EL (cell line): Measurements from ENCODE around the gene ZNF763.

Experiments
- DNase-seq: peaks from one replicate; pipeline ENCODE4 v3.0.0-alpha.2; 2016

Gene ZNF763

DNA sequence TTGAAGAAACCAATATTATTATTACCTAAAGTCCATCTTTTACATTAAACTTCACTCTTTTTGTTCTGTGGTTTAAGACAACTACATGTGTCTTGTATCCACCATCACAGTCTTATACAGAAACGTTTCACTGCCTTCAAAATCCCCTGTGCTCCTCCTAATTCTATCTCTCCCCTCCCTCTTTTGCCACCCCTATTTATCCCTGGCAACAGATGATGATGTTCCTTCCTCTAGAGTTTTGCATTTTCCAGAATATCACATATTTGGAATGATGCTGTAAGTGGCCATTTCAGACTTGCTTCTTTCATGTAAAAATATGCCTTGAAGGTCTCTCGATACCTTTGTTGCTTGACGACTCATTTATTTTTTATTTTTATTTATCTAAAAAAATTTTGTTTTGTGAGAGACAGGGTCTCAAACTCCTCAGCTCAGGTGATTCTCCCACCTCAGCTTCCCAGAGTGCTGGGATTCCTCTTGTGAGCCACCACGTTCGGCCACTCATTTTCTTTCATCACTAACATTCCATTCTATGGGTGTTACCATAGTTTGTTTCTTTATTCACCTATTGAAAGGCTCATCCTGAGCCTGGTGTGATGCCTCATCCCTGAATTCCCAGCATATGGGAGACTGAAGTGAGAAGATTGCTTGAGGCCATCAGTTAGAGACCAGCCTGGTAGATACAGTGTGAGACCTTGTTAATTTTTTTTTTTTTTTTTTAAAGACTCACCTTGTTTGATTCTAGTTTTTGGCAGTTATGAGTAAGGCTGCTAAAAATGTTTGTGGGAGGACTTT is 8.4 kb downstream of the ZNF763 start:
- DNase-seq = no peak

DNA sequence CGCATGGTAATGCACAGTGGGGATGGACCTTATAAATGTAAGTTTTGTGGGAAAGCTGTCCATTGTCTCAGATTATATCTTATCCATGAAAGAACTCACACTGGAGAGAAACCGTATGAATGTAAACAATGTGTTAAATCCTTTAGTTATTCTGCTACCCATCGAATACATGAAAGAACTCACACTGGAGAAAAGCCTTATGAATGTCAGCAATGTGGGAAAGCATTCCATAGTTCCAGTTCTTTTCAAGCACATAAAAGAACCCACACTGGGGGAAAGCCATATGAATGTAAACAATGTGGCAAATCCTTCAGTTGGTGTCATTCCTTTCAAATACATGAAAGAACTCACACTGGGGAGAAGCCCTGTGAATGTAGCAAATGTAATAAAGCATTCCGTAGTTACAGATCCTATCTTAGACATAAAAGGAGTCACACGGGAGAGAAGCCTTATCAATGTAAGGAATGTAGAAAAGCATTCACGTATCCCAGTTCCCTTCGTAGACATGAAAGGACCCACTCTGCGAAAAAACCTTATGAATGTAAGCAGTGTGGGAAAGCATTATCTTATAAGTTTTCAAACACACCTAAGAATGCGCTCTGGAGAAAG is 13.8 kb downstream of the ZNF763 start:
- DNase-seq = no peak

DNA sequence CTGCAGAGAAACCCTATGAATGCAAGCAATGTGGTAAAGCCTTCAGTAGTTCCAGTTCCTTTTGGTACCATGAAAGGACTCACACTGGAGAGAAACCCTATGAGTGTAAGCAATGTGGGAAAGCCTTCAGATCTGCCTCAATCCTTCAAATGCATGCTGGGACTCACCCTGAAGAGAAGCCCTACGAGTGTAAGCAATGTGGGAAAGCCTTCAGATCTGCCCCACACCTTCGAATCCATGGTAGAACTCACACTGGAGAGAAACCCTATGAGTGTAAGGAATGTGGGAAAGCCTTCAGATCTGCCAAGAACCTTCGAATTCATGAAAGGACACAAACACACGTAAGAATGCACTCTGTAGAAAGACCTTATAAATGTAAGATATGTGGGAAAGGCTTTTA is 14.7 kb downstream of the ZNF763 start:
- no peak for DNase-seq

DNA sequence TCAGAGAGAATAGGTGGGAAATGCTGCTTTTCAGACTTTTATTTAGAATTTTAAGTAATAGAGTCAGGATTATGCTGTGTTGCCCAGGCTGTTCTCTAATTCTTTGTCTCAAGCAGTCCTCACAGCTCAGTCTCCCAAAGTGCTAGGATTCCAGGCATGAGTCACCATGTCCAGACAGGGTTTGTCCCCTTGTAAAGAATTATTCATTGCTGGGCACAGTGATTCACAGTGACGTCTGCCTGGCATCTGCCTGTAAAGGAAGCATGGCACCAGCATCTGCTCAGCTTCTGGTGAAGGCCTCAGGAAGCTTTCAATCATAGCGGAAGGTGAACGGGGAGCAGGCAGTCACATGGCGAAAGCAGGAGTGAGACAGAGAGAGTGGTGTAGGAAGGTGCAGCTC is 17.7 kb downstream of the ZNF763 start:
- DNase-seq = peak; percentile 53

DNA sequence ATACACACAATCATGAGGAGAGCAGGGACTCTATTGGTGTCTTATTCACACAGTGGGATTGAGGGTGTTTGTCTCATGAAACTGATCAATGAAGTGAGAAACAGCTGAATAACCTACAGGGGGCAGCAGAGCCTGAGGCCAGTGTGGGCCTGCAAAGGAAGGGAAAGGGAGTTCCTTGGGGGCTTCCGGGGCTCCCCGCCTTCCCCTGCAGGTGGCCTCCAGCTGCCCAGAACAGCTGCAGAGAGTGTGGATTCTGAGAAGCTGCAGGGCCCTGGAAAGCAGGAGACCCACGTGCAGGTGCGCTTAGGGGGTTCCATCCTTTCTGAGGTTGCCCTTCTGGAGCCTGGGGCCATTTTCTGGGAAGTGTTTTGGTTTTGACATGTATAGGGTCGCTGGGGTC is 20.1 kb downstream of the ZNF763 start:
- DNase-seq = no peak

DNA sequence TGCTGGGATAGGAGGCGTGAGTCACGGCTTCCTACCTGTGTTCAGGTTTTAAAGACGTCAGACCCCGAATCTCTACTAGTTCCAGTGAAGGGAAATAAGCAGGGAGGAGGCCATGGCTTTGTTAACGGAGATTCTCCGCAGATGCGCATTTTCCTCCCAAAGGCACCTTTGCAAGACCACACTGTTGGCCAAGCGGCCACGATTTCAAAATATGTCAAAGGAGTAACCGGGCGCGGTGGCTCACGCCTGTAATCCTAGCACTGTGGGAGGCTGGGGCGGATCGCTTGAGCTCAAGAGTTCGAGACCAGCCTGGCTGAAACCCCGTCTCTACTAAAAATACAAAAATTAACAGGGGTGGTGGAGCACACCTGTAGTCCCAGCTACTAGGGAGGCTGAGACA is 21.9 kb downstream of the ZNF763 start:
- no peak for DNase-seq

DNA sequence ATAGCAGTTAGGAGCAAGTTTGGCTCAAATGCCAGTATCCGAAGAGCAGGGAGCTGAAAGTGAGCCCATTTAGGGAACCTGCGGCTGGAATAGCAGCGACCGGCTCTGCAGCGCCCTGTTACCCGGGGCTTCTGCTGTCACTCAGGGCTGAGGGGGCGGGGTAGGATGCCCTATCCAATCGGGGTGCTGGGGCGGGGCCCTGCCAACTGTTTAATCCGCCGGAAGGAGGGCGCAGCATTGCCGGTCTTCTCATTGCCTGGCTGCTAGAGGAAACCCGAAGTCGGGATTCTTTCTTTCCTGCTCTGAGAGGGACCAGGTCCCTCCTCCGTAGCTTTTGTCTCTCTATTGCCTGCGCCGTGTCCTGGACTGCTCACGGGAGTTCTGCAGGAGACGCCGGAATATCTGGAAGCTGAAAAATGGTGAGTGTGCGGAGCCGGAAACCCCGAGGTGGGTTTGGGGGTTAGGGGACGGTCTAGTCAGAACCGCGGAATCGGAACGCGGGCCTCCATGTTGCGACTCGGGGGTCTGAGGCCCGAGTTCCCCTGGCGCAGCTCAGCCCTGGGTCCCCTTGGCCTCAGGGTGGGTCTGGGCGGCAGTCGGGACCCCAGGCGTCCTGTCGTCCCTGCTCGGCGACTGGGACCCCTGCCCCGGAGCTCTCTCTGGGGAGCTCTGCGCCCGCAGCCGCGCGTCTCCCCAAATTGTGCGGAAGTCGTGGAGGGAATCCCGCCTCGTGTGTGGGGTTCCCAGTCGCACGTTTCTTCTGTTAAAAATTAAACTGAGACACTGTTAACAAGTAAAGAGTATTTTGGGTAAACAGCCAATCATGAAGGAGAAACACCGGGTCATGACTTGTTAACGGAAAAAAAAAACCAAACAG is 22.8 kb downstream of the ZNF763 start:
- peak; percentile 96 for DNase-seq

DNA sequence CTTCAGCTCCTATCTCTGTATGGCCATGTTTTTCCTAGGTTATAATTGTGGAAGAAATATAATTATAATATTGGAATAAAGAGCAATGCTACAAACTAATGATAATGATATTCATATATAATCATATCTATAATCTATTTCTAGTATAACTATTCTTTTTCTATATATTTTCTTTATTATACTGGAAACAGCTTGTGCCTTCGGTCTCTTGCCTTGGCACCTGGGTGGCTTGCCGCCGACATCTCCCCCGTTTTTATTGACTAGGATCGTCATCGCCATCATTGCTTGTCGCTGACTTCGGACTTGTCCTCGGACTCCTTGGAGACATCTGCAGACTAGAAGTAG is 24.2 kb downstream of the ZNF763 start:
- DNase-seq = no peak

DNA sequence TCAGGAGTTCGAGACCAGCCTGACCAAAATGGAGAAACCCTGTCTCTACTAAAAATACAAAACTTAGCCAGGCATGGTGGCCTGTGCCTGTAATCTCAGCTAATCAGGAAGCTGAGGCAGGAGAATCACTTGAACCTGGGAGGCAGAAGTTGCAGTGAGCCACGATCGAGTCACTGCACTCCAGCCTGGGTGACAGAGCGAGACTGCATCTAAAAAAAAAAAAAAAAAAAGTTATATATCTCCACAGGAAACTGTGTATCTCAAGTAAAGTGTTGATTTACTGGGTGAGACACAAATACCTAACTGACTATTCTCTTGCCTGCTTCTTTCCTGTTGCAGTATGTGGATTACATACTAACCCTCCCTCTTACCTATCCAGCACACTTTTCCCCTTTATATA is 27.1 kb downstream of the ZNF763 start:
- peak; percentile 6 for DNase-seq

DNA sequence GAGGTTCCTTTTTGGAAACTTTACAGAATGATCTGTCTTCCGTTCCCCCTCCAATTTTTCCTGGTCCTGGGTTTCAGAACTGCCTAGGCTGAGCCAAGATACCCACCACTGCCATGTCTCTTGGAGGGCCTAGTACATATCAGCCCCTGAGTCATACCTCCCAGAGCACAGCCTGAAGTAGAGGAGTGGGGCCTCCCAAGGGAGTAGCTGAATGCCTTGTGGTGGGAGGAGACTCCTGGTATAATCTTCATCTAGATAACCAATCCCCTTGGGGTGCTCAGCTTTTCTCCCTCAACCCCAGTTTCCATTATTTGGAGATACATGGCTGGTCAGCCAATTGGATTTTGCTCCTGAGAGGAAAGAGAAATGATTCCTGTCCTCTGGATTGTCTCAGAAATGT is 30.3 kb downstream of the ZNF763 start:
- DNase-seq = peak; percentile 25

DNA sequence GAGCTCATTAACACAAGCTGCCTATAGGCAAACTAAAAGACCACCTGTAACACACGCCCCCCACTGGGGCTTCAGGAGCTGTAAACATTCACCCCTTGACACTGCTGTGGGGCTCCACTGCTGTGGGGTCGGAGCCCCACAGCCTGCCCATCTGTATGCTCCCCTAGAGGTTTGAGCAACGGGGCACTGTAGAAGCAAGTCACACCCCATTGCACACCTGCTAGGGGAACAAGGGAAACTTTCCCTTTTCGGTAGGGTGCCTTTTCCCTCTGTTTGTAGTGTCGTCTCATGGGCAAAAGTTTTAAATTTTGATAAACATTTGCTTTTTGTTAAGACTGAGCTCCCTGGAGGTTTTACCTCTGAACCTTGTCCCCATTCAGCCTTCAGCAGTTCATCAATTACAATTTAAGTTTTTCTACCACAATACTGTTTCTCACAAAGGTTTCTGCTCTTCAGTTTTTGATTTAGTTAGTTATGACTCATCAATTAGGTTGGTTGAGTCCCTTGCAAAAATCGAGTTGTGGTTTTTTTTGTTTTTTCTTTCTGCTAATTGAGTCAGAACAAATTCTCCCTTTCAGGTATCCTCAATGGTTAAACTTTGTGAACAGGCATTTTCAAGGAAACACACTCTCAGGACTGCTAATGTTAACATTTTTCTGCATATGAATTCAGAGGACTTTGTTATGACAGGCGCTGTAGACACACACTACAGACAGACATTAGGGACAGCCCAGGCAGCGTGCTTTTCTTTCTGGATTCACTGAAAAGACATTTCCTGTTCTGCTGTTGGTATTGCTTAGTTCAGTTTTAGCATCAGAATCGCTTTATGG is 35.5 kb downstream of the ZNF763 start:
- DNase-seq = peak; percentile 20

DNA sequence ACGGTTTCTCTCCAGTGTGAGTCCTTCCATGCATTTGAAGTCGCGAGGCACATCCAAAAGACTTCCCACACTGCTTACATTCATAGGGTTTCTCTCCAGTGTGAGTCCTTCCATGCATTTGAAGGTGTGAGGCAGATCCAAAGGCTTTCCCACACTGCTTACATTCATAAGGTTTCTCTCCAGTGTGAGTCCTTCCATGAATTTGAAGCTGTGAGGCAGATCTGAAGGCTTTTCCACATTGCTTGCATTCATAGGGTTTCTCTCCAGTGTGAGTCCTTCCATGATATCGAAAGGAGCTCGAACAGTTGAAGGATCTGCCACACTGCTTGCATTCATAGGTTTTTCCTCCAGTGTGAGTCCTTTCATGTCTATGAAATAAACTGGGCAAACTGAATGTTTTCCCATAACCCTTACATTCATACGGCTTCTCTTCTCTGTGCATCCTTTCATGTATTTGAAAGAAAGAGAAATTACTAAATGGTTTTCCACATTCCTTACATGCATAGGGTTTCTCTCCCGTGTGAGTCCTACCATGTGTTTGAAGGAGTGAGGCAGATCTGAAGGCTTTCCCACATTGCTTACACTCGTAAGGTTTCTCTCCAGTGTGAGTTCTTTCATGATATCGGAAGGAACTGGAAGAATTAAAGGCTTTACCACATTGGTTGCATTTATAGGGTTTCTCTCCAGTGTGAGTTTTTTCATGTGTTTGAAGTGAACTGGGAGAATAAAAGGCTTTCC is 50.3 kb downstream of the ZNF763 start:
- no peak for DNase-seq

DNA sequence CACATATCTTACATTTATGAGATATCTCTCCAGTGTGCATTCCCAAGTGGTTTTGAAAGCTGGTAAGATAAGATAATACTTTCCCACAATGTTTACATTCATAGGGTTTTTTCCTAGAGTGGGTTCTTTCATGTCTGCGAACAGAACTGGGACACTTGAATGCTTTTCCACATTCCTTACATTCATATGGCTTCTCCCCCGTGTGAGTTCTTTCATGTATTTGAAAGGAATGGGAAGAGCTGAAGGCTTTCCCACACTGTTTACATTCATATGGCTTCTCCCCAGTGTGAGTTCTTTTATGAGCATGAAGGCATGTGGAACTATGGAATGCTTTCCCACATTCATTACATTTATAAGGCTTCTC is 50.9 kb downstream of the ZNF763 start:
- DNase-seq = no peak
